GM12891 (cell line): ENCODE data around the gene KCNJ10.

ENCODE experiments used
- POLR2A ChIP-seq: IDR thresholded peaks from 2 replicates; pipeline ENCODE4 v1.6.1; 2011; ENCODE audit warnings: low read depth, low read length, control low read depth
- POLR2AphosphoS5 ChIP-seq: IDR thresholded peaks from 2 replicates; pipeline ENCODE4 v1.6.1; 2011; ENCODE audit warnings: low read depth, low read length, control low read depth
- TAF1 ChIP-seq: IDR thresholded peaks from 2 replicates; pipeline ENCODE4 v1.6.1; 2011; ENCODE audit warnings: low read depth, low read length, control low read depth

- no peak for TF ChIP-seq POLR2A
- no peak for TF ChIP-seq TAF1
- TF ChIP-seq POLR2AphosphoS5 = no peak
Observed at GRCh38 chr1:160105155-160105554, 35.2 kb upstream of the KCNJ10 start.
